OCI-LY1 (cell line): ENCODE data around the gene ZNF3.

Experiments used
- CTCF ChIP-seq: fragments of 200-600 bp; sonication (generic), shearing (Covaris generic); IDR thresholded peaks from 2 replicates; pipeline ENCODE4 v1.5.1; 2017; ENCODE audit warnings: mild to moderate bottlenecking, antibody characterized with exemption, low read length, moderate library complexity, mixed read lengths
- EZH2 ChIP-seq: fragments of 200-600 bp; sonication (generic), shearing (Covaris generic); IDR thresholded peaks from 2 replicates; pipeline ENCODE4 v1.8.0; 2017; ENCODE audit warnings: borderline replicate concordance, mixed run types, mild to moderate bottlenecking, antibody characterized with exemption, low read length, moderate library complexity, mixed read lengths

GRCh38 chr7:100095704-100096103 is 14.2 kb upstream of the ZNF3 start:
- TF ChIP-seq CTCF = no peak
- no peak for TF ChIP-seq EZH2
